Measurements from ENCODE around the gene GPS1. TPM values are rescaled to one million over a fixed set of nuclear protein-coding genes. Genes with fewer than 3 reads are reported as not detected.

The GPS1 gene
- total RNA-seq, 1 experiment from 2014 or later: 272 TPM

GRCh38 chr17:82087961-82088837 lies 36.5 kb downstream of the GPS1 start:
- DNase-seq (ENCODE audit: low read depth): no peak

DNA sequence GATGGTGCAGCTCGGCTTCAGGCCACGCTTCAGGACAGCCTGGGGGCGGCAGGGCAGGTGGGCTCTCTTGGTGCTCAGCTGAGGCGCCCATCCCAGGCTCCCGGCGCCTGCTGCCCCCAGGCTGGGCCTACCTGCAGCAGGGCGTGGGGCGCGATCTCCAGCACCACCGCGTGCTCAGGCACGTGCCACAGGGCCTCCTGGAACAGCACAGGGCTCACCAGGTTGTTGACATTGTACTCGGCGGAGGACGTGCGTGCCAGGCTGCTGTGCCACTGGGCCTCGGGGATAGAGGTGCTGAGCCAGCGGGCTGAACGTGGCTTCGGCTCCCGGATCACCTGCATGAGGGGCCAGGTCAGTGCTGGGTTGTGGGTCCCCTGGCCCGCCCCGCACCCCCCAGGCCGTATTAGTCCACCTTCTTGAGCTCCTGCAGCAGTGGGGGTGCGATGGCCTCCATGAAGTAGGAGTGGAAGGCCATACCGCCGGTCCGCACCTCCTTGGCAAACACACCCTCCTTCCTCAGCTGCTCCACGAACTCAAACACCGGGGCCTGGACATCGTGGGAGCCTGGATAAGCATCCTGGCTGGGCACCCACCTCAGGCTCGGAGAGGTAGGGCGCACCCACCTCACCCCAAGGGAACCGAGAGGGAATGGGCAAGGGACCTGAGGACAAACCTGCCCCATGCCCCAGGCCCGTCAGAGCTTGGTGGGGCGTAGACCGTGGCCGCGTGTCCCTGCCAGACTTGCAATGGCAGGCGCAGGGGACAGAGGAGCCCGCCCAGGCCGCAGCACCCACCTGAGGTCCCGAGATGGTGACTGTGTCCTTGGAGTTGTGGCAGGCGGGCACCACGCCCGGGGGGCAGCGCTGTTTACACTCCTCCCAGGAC lies 37.4 kb downstream of the GPS1 start:
- DNase-seq (ENCODE audit: low read depth): no peak

- DNase-seq (ENCODE audit: low read depth): no peak
Measured at GRCh38 chr17:82089723-82090548, 38.2 kb downstream of the GPS1 start.

GRCh38 chr17:82090549-82091263 lies 39.0 kb downstream of the GPS1 start:
- DNase-seq (ENCODE audit: low read depth): no peak

GRCh38 chr17:82091264-82092066 lies 39.8 kb downstream of the GPS1 start:
- no peak for DNase-seq (ENCODE audit: low read depth)

DNA sequence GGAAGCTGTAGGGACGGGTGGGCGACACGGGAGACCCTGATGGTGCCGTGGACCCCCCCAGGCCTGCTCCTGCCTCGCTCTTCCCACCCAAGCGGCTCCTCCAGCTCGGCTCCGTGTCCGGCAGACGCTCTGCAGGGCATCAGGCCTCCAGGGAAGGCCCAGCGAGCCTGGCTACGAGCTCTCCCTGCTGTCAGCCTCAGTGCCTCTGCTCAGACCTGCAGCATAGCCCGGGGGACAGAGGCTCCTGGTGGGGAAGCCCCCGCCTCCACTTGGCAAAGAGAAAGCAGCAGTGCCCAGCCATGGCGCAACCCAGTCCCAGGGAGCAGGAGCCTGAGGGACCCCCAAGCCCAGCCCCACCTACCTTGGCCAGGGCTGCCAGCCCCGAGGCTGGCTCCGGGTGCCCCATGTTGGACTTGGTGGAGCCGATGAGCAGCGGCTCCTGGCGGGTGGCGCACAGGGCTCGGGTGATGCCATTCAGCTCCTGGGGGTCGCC lies 40.4 kb downstream of the GPS1 start:
- DNase-seq (ENCODE audit: low read depth): no peak

GRCh38 chr17:82092628-82092994 lies 40.9 kb downstream of the GPS1 start:
- DNase-seq (ENCODE audit: low read depth): no peak

DNA sequence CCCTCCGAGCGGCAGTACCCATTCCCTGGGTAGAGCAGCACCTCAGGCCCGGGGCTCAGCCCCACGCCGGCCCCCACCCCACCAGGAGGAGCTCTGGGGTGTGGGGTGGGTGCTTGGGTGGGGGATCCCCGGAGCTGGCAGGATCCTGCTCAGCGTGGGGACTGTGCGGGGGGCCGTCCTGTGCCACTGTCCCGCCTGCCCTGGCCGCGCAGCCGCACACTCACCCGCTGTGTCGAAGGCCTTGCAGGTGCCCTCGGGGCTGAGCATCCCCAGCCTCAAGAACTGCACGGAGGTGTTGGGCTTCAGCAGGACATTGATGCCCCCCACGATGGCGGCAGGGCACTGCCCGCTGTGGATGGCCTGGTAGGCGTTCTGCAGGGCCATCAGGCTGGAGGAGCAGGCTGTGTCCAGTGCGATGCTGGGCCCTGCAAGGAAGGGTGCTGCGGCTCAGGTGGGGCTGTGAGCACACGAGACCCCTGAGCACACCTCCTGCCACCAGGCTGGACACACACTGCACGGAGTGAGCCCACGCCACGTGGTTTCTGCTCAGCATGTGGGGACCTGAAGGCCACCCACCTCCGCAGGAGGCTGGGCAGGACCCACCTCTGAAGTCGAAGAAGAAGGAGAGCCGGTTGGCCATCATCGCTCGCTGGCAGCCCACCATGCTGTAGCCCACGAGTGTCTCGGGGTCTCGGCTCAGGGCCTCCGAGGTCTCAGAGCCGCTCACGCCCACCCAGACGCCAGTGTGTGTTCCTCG lies 41.5 kb downstream of the GPS1 start:
- DNase-seq (ENCODE audit: low read depth): no peak

DNA sequence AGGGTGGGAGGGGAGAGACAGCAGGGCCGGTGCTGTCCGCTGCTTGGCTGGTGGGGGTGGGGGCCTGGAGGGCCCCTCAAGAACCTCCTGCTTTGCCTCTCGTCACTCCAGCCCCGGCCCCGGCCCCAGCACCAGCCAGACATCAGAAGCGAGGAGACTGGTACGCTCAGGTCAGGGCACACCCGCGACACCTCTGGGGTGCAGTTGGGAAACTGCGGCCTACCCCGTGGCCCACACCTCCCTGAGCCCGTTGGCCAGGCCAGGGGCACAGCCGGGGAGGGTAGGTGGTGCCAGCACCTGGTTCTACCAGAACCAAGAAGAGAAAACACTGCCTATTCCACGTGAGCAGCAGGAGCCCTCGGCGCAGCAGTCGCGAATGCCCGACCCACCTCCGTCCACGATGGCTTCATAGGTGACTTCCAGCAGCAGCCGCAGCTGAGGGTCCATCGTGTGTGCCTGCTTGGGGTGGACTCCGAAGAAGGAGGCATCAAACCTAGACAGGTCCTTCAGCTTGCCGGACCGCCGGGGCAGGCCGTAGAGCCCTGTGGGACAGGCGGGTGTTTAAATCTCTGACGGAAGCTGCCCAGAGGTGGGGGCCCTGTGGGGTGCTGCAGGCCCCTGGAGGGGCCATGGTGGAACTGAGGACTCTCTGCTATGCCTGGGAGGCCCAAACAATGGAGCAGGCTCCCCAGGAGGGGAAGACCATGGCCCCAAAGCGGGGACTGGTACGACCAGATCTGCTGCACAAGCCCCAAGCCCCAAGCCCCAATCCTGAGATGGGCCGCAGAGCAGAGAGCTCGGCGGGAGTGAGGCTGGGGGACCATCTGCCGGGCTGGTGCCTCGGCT lies 43.5 kb downstream of the GPS1 start:
- DNase-seq (ENCODE audit: low read depth): no peak

GRCh38 chr17:82095777-82096708 lies 44.3 kb downstream of the GPS1 start:
- no peak for DNase-seq (ENCODE audit: low read depth)

DNA sequence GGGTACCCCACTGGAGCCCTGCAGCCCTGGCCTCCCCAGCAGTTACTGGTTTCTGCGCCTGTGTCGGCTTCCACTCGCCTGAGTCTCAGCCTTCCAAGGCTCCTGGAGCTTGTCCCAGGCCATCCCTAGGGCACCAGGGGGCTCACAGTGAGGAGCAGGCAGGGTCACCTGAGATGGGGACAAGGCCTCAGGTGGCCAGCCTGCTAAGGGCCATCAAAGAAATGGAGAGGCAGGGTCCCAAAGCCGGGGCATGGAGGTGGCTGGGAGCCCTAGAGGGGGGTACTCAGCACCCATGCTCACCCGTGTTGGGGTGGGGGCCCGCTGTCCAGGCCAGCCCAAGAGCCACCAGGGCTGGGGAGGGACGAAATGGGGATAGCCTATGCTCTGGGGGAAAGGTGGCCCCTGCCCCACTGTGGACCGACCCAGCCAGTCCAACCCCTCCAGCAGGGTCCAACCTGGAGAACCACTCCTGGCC lies 45.0 kb downstream of the GPS1 start:
- no peak for DNase-seq (ENCODE audit: low read depth)

GRCh38 chr17:82097184-82097918 lies 45.7 kb downstream of the GPS1 start:
- DNase-seq (ENCODE audit: low read depth): no peak

GRCh38 chr17:82097919-82098168 lies 46.1 kb downstream of the GPS1 start:
- DNase-seq (ENCODE audit: low read depth): no peak

GRCh38 chr17:82098169-82098938 lies 46.7 kb downstream of the GPS1 start, which contains the start of gene FASN:
Gene FASN (minus strand): TSS chr17:82098236. CDS start chr17:82096445, 1,791 bp downstream.
- DNase-seq (ENCODE audit: low read depth): peak; percentile 91

DNA sequence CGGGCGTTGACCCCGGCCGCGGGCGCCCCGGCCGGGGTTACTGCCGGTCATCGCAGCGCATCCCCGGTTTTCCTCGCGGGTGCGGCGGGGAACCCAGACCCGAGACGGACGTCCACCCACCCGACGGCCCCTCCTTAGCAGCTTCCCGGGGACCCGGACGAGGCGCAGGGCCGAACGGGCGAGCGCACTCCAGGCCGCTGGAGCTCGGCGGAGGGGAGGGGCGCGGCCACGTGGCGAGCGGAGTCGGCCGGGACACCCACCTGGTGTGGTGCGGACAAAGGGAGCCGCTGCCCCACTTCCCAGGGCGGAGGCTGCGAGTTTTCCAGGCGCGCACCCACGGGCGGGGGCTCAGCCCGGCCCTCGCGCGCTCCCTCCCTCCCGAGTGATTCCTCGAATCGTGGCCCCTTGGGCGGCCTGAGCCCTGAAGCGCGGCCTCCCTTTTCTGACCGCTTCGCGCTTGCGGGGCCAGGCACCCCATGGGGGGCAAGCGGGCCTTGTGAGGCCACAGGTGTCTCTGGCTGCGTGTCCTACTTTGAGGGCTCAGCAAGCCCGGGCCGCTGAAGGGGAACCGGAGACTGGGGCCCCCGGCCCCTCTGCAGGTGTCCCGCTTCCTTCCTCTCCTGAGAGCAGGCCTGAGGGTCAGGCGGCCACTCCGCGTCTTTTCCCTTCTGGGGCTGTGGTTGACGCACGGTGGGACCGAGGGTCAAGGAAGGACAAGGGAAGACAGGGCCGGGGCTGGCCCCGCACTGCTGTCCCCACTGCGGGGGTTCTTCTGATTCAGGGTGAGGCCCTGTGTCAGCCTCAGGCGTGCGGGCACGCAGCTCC lies 47.5 kb downstream of the GPS1 start:
- no peak for DNase-seq (ENCODE audit: low read depth)
